ENCODE data around the gene FAM118A. TPM values are rescaled to one million over a fixed set of nuclear protein-coding genes. Genes with fewer than 3 reads are reported as not detected.

Gene FAM118A
- total RNA-seq, 1 donor from 2014 or later, result 121 TPM

DNA sequence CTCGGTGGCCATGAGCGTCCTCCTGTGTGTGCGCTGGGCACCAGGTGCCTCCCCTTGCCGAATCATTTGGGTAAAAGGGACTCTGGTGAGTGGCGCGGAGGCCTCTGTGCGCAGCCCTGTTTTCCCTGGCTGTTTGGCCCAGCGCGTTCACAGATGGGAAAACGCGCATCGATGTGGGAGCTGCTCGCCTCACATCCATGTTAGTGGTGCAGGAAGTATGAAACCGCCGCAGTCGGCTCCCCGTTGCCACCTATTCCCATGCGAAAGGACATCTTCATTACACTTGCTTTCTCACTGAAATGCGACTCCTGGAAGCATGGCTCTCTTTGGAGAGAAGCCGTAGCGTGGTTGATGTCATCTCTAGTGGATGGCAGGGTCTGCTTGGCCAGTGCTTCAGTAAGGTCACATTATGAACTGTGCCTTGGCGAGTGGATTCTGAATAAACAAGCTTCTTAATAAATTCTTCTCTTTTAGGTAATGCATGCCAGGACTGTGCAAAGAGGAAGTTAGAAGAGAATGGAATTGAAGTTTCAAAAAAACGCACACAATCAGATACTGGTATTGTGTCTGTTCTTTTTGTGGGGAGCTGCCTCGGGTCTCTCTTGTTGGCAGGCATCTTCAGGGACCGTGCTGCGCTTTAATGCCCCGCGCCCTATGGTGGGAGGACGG lies 26.3 kb downstream of the FAM118A start:
- no peak for TF ChIP-seq CTCF (conservative IDR thresholded peaks at IDR 0.05)
- H3K36me3 Mint-ChIP-seq, result peaks cover 27% of the 10 kb centered on the region
- no peak overlapping the region for H3K4me3 Mint-ChIP-seq
- H3K9me3 Mint-ChIP-seq, result no peaks in the 10 kb centered on the region
- H3K27ac Mint-ChIP-seq, result no peak overlapping the region
- H3K4me1 Mint-ChIP-seq (ENCODE audit: unreplicated experiment), result peaks cover 15% of the 10 kb centered on the region
- DNase-seq (ENCODE audit: extremely low spot score, unreplicated experiment), result no peak
- H3K27me3 Mint-ChIP-seq, result no peaks in the 10 kb centered on the region

DNA sequence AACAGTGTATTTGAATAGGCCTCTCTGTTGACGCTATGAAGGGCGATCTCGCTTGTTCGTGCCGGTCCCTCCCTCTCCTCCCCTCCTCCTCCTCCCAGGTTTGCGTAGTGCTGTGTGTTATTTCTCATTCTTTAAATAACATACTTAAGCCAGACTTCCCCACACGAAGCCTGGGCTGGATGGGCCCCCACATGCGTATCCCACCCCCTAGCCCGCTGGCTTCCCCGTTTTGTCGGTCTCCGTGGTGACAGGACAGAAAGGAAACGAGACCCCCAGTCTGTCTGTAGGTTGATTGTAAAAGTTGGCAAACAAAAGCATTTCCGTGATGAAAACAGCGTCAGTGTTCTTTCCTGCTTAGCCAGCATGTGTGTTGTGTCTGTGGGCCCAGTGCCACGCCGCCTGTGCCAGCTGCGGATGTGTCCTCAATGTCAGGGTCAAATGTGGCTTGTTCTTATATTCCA lies 27.3 kb downstream of the FAM118A start:
- no peak for TF ChIP-seq CTCF (conservative IDR thresholded peaks at IDR 0.05)
- DNase-seq (ENCODE audit: extremely low spot score, unreplicated experiment), result no peak
- H3K4me1 Mint-ChIP-seq (ENCODE audit: unreplicated experiment), result peaks cover 19% of the 10 kb centered on the region
- no peaks in the 10 kb centered on the region for H3K9me3 Mint-ChIP-seq
- H3K36me3 Mint-ChIP-seq, result peaks cover 27% of the 10 kb centered on the region
- H3K27ac Mint-ChIP-seq, result no peak overlapping the region
- no peak overlapping the region for H3K4me3 Mint-ChIP-seq
- no peaks in the 10 kb centered on the region for H3K27me3 Mint-ChIP-seq

- no peak for TF ChIP-seq CTCF (conservative IDR thresholded peaks at IDR 0.05)
- H3K36me3 Mint-ChIP-seq, result peaks cover 27% of the 10 kb centered on the region
- no peak overlapping the region for H3K4me3 Mint-ChIP-seq
- no peak overlapping the region for H3K27ac Mint-ChIP-seq
- peaks cover 19% of the 10 kb centered on the region for H3K4me1 Mint-ChIP-seq (ENCODE audit: unreplicated experiment)
- no peak for DNase-seq (ENCODE audit: extremely low spot score, unreplicated experiment)
- H3K27me3 Mint-ChIP-seq, result no peaks in the 10 kb centered on the region
- no peaks in the 10 kb centered on the region for H3K9me3 Mint-ChIP-seq
Measured at GRCh38 chr22:45337536-45337935, 27.8 kb downstream of the FAM118A start.

GRCh38 chr22:45338795-45339194 lies 29.1 kb downstream of the FAM118A start:
- no peak for DNase-seq (ENCODE audit: extremely low spot score, unreplicated experiment)
- no peak for TF ChIP-seq CTCF (conservative IDR thresholded peaks at IDR 0.05)
- H3K27me3 Mint-ChIP-seq, result no peaks in the 10 kb centered on the region
- no peaks in the 10 kb centered on the region for H3K9me3 Mint-ChIP-seq
- peaks cover 27% of the 10 kb centered on the region for H3K36me3 Mint-ChIP-seq
- no peak overlapping the region for H3K4me3 Mint-ChIP-seq
- H3K27ac Mint-ChIP-seq, result no peak overlapping the region
- peaks cover 19% of the 10 kb centered on the region for H3K4me1 Mint-ChIP-seq (ENCODE audit: unreplicated experiment)

GRCh38 chr22:45340323-45340722 lies 30.6 kb downstream of the FAM118A start:
- H3K4me1 Mint-ChIP-seq (ENCODE audit: unreplicated experiment), result peaks cover 25% of the 10 kb centered on the region
- no peaks in the 10 kb centered on the region for H3K9me3 Mint-ChIP-seq
- no peaks in the 10 kb centered on the region for H3K27me3 Mint-ChIP-seq
- no peak for DNase-seq (ENCODE audit: extremely low spot score, unreplicated experiment)
- no peak overlapping the region for H3K4me3 Mint-ChIP-seq
- H3K27ac Mint-ChIP-seq, result no peak overlapping the region
- no peak for TF ChIP-seq CTCF (conservative IDR thresholded peaks at IDR 0.05)
- peaks cover 27% of the 10 kb centered on the region for H3K36me3 Mint-ChIP-seq
